IPS DF 19.7 (cell line): Measurements from ENCODE around the gene CMTR1.
A peak's percentile ranks its signal among the peaks of the same experiment; 100 is the strongest.
"Not testable (repeated sequence)": the region's sequence is repeated elsewhere in the genome, so short reads cannot be mapped to it uniquely, and the experiment has no call there.

Experiments
- DNase-seq: peaks from one replicate; pipeline ENCODE4 v3.0.0-alpha.2; 2013; ENCODE audit warnings: low read depth, low spot score

The CMTR1 gene

GRCh38 chr6:37491830-37492208 is 58.8 kb downstream of the CMTR1 start:
- no peak for DNase-seq

GRCh38 chr6:37492236-37492972 is 59.4 kb downstream of the CMTR1 start:
- DNase-seq, result no peak

GRCh38 chr6:37492991-37493660 is 60.1 kb downstream of the CMTR1 start:
- no peak for DNase-seq

GRCh38 chr6:37493661-37493995 is 60.6 kb downstream of the CMTR1 start:
- no peak for DNase-seq

GRCh38 chr6:37495244-37495934 is 62.4 kb downstream of the CMTR1 start:
- DNase-seq, result no peak

GRCh38 chr6:37496951-37497885 is 64.2 kb downstream of the CMTR1 start:
- no peak for DNase-seq

GRCh38 chr6:37499433-37500293 is 66.6 kb downstream of the CMTR1 start, which contains the start of gene CCDC167:
TSS of gene CCDC167 (minus strand) at chr6:37499893. CDS start at chr6:37499863, 30 bp downstream.
- DNase-seq, result peak; percentile 99

- DNase-seq, result no peak
Measured at GRCh38 chr6:37500294-37500608, 67.2 kb downstream of the CMTR1 start.

GRCh38 chr6:37500904-37501303 is 67.9 kb downstream of the CMTR1 start:
- DNase-seq, result not testable (repeated sequence)

- no peak for DNase-seq
Measured at GRCh38 chr6:37501632-37502491, 68.8 kb downstream of the CMTR1 start.

- no peak for DNase-seq
Measured at GRCh38 chr6:37502703-37503291, 69.8 kb downstream of the CMTR1 start.

GRCh38 chr6:37503309-37503965 is 70.4 kb downstream of the CMTR1 start:
- DNase-seq, result no peak

- DNase-seq, result no peak
Measured at GRCh38 chr6:37504024-37504423, 71.0 kb downstream of the CMTR1 start.

GRCh38 chr6:37506479-37506878 is 73.5 kb downstream of the CMTR1 start:
- no peak for DNase-seq

GRCh38 chr6:37507077-37507476 is 74.1 kb downstream of the CMTR1 start:
- no peak for DNase-seq

GRCh38 chr6:37507690-37508421 is 74.8 kb downstream of the CMTR1 start:
- DNase-seq, result no peak

- DNase-seq, result no peak
Measured at GRCh38 chr6:37511201-37511600, 78.2 kb downstream of the CMTR1 start.

- no peak for DNase-seq
Measured at GRCh38 chr6:37511910-37512399, 78.9 kb downstream of the CMTR1 start.
